IMR-90 (cell line): ENCODE results near the gene INIP.

ENCODE experiments used
- BHLHE40 ChIP-seq: fragments of 150-350 bp; IDR thresholded peaks from 2 replicates; pipeline ENCODE4 v1.6.1; 2016; ENCODE audit warnings: mild to moderate bottlenecking, low read depth, low read length
- CTCF ChIP-seq: conservative IDR thresholded peaks from 2 replicates; pipeline ENCODE4 v1.5.1; 2012; ENCODE audit warnings: mild to moderate bottlenecking, low read depth, low read length, improper control_type of control experiment
- ELK1 ChIP-seq: fragments of 150-350 bp; IDR thresholded peaks from 2 replicates; pipeline ENCODE4 v1.6.1; 2016; ENCODE audit warnings: low read depth, mild to moderate bottlenecking, low read length, moderate library complexity, borderline replicate concordance
- MAFK ChIP-seq: IDR thresholded peaks from 2 replicates; pipeline ENCODE4 v1.6.1; 2012; ENCODE audit warnings: low read depth, low read length, improper control_type of control experiment
- MAZ ChIP-seq: IDR thresholded peaks from 2 replicates; pipeline ENCODE4 v1.6.1; 2012; ENCODE audit warnings: low read depth, mild to moderate bottlenecking, low read length, improper control_type of control experiment, moderate library complexity, borderline replicate concordance
- POLR2A ChIP-seq: IDR thresholded peaks from 2 replicates; pipeline ENCODE4 v1.6.1; 2012; ENCODE audit warnings: mild to moderate bottlenecking, low read depth, low read length
- RFX5 ChIP-seq: IDR thresholded peaks from 2 replicates; pipeline ENCODE4 v1.8.0; 2012; ENCODE audit warnings: low read depth, mild to moderate bottlenecking, low read length, moderate library complexity
- SMC3 ChIP-seq: fragments of 150-350 bp; IDR thresholded peaks from 2 replicates; pipeline ENCODE4 v1.6.1; 2016; ENCODE audit warnings: low read depth, mild to moderate bottlenecking, antibody characterized with exemption, low read length, moderate library complexity

- TF ChIP-seq CTCF (no peak), POLR2A (no peak), MAZ (no peak), BHLHE40 (no peak), SMC3 (no peak), RFX5 (no peak), MAFK (no peak), ELK1 (no peak)
Observed at GRCh38 chr9:112755675-112756074, 37.8 kb upstream of the INIP start.
